ENCODE results near the gene UVSSA. TPM values are rescaled to one million over a fixed set of nuclear protein-coding genes. Genes with fewer than 3 reads are reported as not detected.

UVSSA gene
- total RNA-seq, 1 experiment from 2014 or later: 12.6 TPM

- H3K27me3 ChIP-seq (ENCODE audit: control insufficient read depth, insufficient read depth, low read length): no peaks in the 10 kb centered on the region
- no peak overlapping the region for H3K4me3 ChIP-seq (ENCODE audit: insufficient read depth, low read depth, low read length)
- no peak for DNase-seq
- peaks cover 4% of the 10 kb centered on the region for H3K36me3 ChIP-seq (replicated peaks; ENCODE audit: control insufficient read depth, insufficient read depth, low read length)
These were observed 10.6 kb downstream of the UVSSA start for GRCh38 chr4:1357356-1358248.

DNA sequence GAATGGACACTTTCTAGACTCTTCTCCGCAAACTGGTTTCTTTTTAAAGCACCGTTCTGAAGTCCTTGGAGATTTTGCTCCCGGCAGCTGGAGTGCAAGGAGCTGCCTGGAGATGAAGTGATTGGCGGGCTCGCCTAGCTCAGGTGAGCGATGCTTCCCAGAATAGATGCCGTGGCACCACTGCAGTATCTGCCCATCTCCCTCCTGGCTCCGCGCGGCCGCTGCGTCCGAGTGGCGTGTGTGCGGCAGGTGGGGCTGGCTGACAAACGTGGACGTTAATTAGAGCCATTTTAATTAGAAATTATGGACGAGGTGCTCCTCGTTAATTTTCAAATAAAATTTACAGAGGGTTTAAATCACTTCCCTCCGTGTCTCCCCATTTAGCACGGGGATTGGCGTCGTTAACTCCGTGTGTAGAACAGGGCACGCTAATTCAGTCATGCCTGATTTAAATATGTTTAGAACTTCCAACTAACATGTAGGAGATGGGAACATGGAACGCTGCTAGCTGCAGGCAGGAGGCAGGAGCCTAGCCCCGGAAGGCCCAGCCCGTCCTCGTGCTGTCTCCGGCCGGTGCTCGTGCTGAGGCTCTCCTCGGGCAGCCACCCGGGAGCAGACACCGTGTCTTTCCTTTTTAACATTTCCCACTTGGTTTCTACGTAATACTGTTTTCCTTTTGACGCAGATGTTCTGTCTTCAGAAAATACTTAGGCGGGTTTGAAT lies 11.6 kb downstream of the UVSSA start:
- H3K4me3 ChIP-seq (ENCODE audit: insufficient read depth, low read depth, low read length): no peak overlapping the region
- H3K27me3 ChIP-seq (ENCODE audit: control insufficient read depth, insufficient read depth, low read length): no peaks in the 10 kb centered on the region
- H3K36me3 ChIP-seq (replicated peaks; ENCODE audit: control insufficient read depth, insufficient read depth, low read length): no peaks in the 10 kb centered on the region; the same call in none of the 2 replicates
- no peak for DNase-seq

- no peak for DNase-seq
- no peaks in the 10 kb centered on the region; the same call in none of the 2 replicates for H3K36me3 ChIP-seq (replicated peaks; ENCODE audit: control insufficient read depth, insufficient read depth, low read length)
These were observed 12.1 kb downstream of the UVSSA start for GRCh38 chr4:1359144-1359501.

DNA sequence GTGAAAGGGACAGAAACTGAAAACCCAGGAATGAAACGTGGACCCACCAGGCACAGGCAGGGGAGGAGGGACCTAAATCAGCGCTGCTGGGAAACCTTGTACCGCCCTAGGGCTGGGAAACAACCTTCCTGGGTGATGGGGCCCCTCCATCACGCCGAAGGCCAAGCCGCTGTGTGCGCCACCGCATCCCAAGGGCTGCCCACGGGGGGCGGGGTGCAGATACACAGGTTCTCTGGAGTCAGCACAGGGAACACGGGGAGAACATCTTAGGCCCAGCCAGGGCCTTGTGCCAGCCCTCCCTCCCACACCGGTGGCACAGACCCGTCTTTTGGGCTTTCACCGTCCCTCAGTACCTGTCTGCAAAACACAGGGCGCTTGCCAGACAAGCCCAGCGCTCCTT lies 13.0 kb downstream of the UVSSA start:
- H3K27me3 ChIP-seq (ENCODE audit: control insufficient read depth, insufficient read depth, low read length): no peaks in the 10 kb centered on the region
- DNase-seq: no peak
- no peak overlapping the region for H3K4me3 ChIP-seq (ENCODE audit: insufficient read depth, low read depth, low read length)
- no peaks in the 10 kb centered on the region; the same call in none of the 2 replicates for H3K36me3 ChIP-seq (replicated peaks; ENCODE audit: control insufficient read depth, insufficient read depth, low read length)

More at GRCh38 chr4:1359144-1359501, 12.1 kb downstream of the UVSSA start:
- H3K4me3 ChIP-seq (ENCODE audit: insufficient read depth, low read depth, low read length): no peak overlapping the region
- H3K27me3 ChIP-seq (ENCODE audit: control insufficient read depth, insufficient read depth, low read length): no peaks in the 10 kb centered on the region

GRCh38 chr4:1360423-1361283 lies 13.6 kb downstream of the UVSSA start:
- no peak for DNase-seq
- Histone ChIP-seq H3K4me3 (ENCODE audit: insufficient read depth, low read depth, low read length) (no peak overlapping the region), H3K36me3 (replicated peaks; ENCODE audit: control insufficient read depth, insufficient read depth, low read length) (no peaks in the 10 kb centered on the region; the same call in none of the 2 replicates), H3K27me3 (ENCODE audit: control insufficient read depth, insufficient read depth, low read length) (no peaks in the 10 kb centered on the region)

DNA sequence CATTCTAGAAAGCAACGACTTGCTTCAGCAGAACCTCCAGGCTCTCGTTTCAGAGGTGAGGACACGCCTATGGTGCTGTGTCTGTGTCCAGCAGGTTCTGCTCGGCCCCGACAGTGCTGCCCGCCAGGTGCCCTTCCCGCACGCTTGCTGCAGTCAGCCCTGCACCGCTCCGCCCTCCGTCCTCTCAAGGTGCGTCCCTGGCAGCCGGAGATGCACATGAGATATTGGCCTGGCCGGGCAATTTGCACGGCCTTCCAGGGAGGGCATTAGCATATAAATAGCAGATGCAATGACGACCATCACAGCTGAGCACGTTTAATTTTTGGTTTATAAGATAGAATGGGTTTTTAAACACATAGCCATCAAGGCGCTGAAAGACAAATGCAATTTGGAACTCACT lies 14.4 kb downstream of the UVSSA start:
- no peak for DNase-seq
- no peak overlapping the region for H3K4me3 ChIP-seq (ENCODE audit: insufficient read depth, low read depth, low read length)
- H3K27me3 ChIP-seq (ENCODE audit: control insufficient read depth, insufficient read depth, low read length): no peaks in the 10 kb centered on the region
- H3K36me3 ChIP-seq (replicated peaks; ENCODE audit: control insufficient read depth, insufficient read depth, low read length): no peaks in the 10 kb centered on the region; the same call in none of the 2 replicates

DNA sequence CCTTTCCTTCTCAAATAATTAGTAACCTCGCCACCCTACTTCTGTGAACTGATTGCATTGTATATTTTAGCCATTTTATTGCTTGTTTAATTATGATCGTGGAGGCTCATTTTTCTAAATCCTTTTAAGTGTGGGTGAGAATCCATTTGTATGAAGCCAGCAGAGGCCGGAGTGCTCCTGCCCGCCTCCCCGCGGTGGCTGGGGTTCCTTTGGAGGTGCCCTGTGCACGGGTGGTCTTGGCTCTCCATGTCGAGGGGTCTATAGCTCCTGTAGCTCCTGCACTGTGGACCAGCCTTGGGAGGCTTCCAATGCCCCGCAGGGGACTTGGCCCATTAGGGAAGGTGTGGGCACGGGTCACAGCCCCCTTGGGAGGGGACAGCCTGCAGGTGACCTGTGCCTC lies 15.0 kb downstream of the UVSSA start:
- no peaks in the 10 kb centered on the region; the same call in none of the 2 replicates for H3K36me3 ChIP-seq (replicated peaks; ENCODE audit: control insufficient read depth, insufficient read depth, low read length)
- no peak overlapping the region for H3K4me3 ChIP-seq (ENCODE audit: insufficient read depth, low read depth, low read length)
- no peaks in the 10 kb centered on the region for H3K27me3 ChIP-seq (ENCODE audit: control insufficient read depth, insufficient read depth, low read length)
- no peak for DNase-seq

GRCh38 chr4:1362521-1362920 lies 15.5 kb downstream of the UVSSA start:
- DNase-seq: no peak
- H3K27me3 ChIP-seq (ENCODE audit: control insufficient read depth, insufficient read depth, low read length): no peaks in the 10 kb centered on the region
- H3K4me3 ChIP-seq (ENCODE audit: insufficient read depth, low read depth, low read length): no peak overlapping the region
- H3K36me3 ChIP-seq (replicated peaks; ENCODE audit: control insufficient read depth, insufficient read depth, low read length): no peaks in the 10 kb centered on the region; the same call in none of the 2 replicates

- no peaks in the 10 kb centered on the region; the same call in none of the 2 replicates for H3K36me3 ChIP-seq (replicated peaks; ENCODE audit: control insufficient read depth, insufficient read depth, low read length)
- DNase-seq: no peak
- no peak overlapping the region for H3K4me3 ChIP-seq (ENCODE audit: insufficient read depth, low read depth, low read length)
- no peaks in the 10 kb centered on the region for H3K27me3 ChIP-seq (ENCODE audit: control insufficient read depth, insufficient read depth, low read length)
These were observed 16.5 kb downstream of the UVSSA start for GRCh38 chr4:1363513-1363912.

GRCh38 chr4:1364217-1364616 lies 17.2 kb downstream of the UVSSA start:
- Histone ChIP-seq H3K36me3 (replicated peaks; ENCODE audit: control insufficient read depth, insufficient read depth, low read length) (no peaks in the 10 kb centered on the region; the same call in none of the 2 replicates), H3K27me3 (ENCODE audit: control insufficient read depth, insufficient read depth, low read length) (no peaks in the 10 kb centered on the region), H3K4me3 (ENCODE audit: insufficient read depth, low read depth, low read length) (no peak overlapping the region)
- no peak for DNase-seq

GRCh38 chr4:1364748-1365147 lies 17.7 kb downstream of the UVSSA start:
- H3K4me3 ChIP-seq (ENCODE audit: insufficient read depth, low read depth, low read length): no peak overlapping the region
- no peak for DNase-seq
- no peaks in the 10 kb centered on the region; the same call in none of the 2 replicates for H3K36me3 ChIP-seq (replicated peaks; ENCODE audit: control insufficient read depth, insufficient read depth, low read length)
- no peaks in the 10 kb centered on the region for H3K27me3 ChIP-seq (ENCODE audit: control insufficient read depth, insufficient read depth, low read length)

DNA sequence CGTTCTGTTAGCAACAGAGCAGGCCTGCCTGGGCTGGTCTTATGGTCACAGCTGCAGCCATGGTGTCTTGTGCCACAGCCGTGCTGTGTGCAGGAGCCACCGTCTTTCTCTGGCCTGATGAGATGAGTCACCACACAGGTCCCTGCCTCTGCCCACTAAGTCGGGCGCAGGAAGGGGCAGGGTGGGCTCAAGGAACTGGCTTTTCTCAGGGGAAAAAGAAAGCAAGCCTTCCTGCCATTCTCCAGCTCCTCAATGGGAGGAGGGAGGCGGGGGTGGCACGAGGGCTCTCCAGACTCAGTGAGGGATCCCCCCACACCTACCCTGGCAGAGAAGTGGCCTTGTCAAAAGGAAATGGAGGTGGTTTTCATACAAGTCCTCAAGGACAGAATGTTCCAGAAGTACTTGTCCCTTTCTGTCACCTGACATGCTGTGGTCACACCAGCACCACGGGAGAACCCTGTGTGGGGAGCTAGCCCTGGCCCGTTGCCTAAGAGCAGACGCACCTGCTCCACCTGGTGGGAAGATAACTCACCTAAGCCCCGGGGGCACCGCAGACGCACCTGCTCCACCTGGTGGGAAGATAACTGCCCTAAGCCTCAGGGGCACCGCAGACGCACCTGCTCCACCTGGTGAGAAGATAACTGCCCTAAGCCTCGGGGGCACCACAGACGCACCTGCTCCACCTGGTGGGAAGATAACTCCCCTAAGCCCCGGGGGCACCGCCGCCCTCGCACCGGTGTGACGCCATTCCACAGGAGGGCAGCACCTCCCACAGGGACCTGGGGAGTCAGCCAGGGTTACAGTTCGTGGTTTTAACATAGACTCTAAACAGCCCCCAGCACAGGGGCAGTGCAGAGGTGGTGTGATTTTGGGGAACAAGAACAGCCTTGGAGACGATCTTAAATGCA lies 18.5 kb downstream of the UVSSA start:
- Histone ChIP-seq H3K36me3 (replicated peaks; ENCODE audit: control insufficient read depth, insufficient read depth, low read length) (no peaks in the 10 kb centered on the region; the same call in none of the 2 replicates), H3K4me3 (ENCODE audit: insufficient read depth, low read depth, low read length) (no peak overlapping the region), H3K27me3 (ENCODE audit: control insufficient read depth, insufficient read depth, low read length) (no peaks in the 10 kb centered on the region)
- peak; percentile 91 for DNase-seq

- no peak for DNase-seq
- H3K36me3 ChIP-seq (replicated peaks; ENCODE audit: control insufficient read depth, insufficient read depth, low read length): no peaks in the 10 kb centered on the region; the same call in none of the 2 replicates
These were observed 19.6 kb downstream of the UVSSA start for GRCh38 chr4:1366371-1367229.

More at GRCh38 chr4:1366371-1367229, 19.6 kb downstream of the UVSSA start:
- no peaks in the 10 kb centered on the region for H3K27me3 ChIP-seq (ENCODE audit: control insufficient read depth, insufficient read depth, low read length)
- H3K4me3 ChIP-seq (ENCODE audit: insufficient read depth, low read depth, low read length): no peak overlapping the region
